ENCODE results near the gene NOSIP.

NOSIP gene

DNA sequence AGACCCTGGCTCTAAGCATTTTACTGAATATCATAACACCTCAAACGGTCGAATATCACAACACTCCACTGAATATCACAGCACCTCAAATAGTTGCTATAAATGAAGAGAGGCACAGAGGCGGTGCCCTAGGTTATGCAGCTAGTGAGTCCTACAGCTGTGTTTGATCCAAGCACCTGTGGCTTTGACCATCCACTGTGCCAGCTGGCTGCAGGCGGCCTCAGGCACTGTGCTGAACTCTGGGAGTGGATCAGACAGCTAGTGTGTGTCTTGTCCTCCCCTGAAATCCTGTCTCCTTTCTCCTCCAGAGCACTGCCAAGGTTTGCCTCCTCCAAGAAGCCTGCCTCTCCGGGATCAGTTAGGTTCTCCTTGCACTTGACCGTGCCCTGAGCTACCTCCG lies 7.3 kb downstream of the NOSIP start:
- no peak overlapping the region for H3K4me2 ChIP-seq
- H3K4me1 ChIP-seq (ENCODE audit: low read depth, poor library complexity, severe bottlenecking) = peaks cover 51% of the 10 kb centered on the region
- no peak overlapping the region for H3K4me3 ChIP-seq (IDR thresholded peaks at IDR 0.05; ENCODE audit: insufficient read depth, low read depth, low read length)
- H4K20me1 ChIP-seq (ENCODE audit: insufficient read depth) = no peaks in the 10 kb centered on the region; the same call in 1 of the 2 replicates
- TF ChIP-seq, protein P1, sequence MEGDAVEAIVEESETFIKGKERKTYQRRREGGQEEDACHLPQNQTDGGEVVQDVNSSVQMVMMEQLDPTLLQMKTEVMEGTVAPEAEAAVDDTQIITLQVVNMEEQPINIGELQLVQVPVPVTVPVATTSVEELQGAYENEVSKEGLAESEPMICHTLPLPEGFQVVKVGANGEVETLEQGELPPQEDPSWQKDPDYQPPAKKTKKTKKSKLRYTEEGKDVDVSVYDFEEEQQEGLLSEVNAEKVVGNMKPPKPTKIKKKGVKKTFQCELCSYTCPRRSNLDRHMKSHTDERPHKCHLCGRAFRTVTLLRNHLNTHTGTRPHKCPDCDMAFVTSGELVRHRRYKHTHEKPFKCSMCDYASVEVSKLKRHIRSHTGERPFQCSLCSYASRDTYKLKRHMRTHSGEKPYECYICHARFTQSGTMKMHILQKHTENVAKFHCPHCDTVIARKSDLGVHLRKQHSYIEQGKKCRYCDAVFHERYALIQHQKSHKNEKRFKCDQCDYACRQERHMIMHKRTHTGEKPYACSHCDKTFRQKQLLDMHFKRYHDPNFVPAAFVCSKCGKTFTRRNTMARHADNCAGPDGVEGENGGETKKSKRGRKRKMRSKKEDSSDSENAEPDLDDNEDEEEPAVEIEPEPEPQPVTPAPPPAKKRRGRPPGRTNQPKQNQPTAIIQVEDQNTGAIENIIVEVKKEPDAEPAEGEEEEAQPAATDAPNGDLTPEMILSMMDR (conservative IDR thresholded peaks at IDR 0.05; ENCODE audit: low read depth, low read length) = no peak
- no peak overlapping the region for H3K9ac ChIP-seq
- peaks cover 38% of the 10 kb centered on the region for H3K79me2 ChIP-seq (ENCODE audit: insufficient read depth, low read depth)
- H3K27ac ChIP-seq = no peak overlapping the region
- no peak overlapping the region for H2AFZ ChIP-seq (ENCODE audit: low read depth)
- H3K36me3 ChIP-seq (ENCODE audit: insufficient read depth) = no peaks in the 10 kb centered on the region
- H3K27me3 ChIP-seq (ENCODE audit: insufficient read depth, low read depth) = no peaks in the 10 kb centered on the region

DNA sequence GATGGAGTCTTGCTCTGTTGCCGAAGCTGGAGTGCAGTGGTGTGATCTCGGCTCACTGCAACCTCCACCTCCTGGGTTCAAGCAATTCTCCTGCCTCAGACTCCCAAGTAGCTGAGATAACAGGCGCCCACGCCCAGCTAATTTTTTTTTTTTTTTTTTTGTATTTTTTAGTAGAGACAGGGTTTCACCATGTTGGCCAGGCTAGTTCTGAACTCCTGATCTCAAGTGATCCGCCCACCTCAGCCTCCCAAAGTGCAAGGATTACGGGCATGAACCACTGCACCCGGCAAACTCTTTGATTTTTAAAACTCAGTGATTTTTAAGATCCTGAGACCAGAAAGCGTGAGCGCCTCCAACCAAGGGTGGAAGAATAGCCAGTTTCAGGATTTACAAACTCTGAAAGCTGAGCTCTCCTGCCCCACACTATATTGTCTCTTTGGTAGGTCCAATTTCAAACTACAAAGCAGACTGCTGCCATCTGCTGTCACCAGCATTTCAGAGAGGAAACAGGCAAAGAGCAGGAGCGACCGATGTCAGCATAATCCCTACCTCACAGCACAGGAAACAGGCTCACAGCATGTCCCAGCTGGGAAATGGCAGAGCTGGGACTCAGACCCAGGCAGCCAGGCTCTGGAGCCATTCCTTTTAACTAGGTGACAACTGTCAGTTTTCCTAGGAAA lies 9.2 kb downstream of the NOSIP start:
- Histone ChIP-seq H3K4me1 (ENCODE audit: low read depth, poor library complexity, severe bottlenecking) (peaks cover 70% of the 10 kb centered on the region), H3K79me2 (ENCODE audit: insufficient read depth, low read depth) (peaks cover 27% of the 10 kb centered on the region), H3K36me3 (ENCODE audit: insufficient read depth) (no peaks in the 10 kb centered on the region), H4K20me1 (ENCODE audit: insufficient read depth) (no peaks in the 10 kb centered on the region), H3K27me3 (ENCODE audit: insufficient read depth, low read depth) (no peaks in the 10 kb centered on the region), H3K4me3 (IDR thresholded peaks at IDR 0.05; ENCODE audit: insufficient read depth, low read depth, low read length) (no peak overlapping the region), H3K4me2 (peak overlapping the region; percentile 87), H2AFZ (ENCODE audit: low read depth) (no peak overlapping the region), H3K9ac (peak overlapping the region; percentile 30; the same call in 1 of the 2 replicates), H3K27ac (peak overlapping the region; percentile 46)
- TF ChIP-seq, protein P1 (conservative IDR thresholded peaks at IDR 0.05; ENCODE audit: low read depth, low read length) = peak; percentile 62; the same call in 1 of the 2 replicates

DNA sequence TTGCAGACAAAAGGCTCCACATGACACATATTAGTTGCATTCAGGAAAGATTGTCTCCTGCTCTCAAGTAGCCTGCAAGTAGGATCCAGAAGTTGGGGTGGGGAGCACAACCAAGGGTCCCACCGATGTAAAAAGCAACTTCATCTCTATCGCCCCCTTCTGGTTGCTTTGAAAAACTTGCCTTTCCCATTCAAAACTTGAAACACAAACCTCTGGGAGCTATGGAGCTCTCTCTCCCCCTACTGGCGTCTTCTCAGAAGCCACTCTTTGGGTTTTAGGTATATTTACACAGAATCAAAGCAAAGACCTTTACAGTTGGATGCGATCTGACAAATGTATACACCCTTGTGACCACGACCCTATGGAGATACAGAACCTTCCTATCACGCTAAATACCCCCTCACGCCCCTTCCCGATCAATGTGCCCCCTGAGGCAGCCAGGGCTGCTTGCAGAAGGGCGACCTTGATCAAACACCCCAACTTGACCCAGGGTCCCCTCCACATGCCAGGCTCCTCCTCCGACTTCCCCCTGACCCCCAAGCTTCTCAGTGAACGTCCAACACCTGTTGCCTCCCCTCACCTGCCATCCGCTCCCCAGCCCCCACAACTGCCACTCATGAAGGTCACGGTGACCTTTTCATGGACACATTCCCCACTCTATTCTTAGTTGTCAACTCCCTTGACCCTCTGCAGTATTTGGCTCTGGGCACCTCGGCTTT lies 10.1 kb downstream of the NOSIP start:
- Histone ChIP-seq H3K27ac (peak overlapping the region; percentile 90), H3K9ac (peak overlapping the region; percentile 30; the same call in 1 of the 2 replicates), H3K27me3 (ENCODE audit: insufficient read depth, low read depth) (no peaks in the 10 kb centered on the region), H3K36me3 (ENCODE audit: insufficient read depth) (no peaks in the 10 kb centered on the region), H2AFZ (ENCODE audit: low read depth) (no peak overlapping the region), H3K79me2 (ENCODE audit: insufficient read depth, low read depth) (peaks cover 25% of the 10 kb centered on the region), H3K4me1 (ENCODE audit: low read depth, poor library complexity, severe bottlenecking) (peaks cover 78% of the 10 kb centered on the region), H4K20me1 (ENCODE audit: insufficient read depth) (no peaks in the 10 kb centered on the region), H3K4me2 (peak overlapping the region; percentile 87), H3K4me3 (IDR thresholded peaks at IDR 0.05; ENCODE audit: insufficient read depth, low read depth, low read length) (no peak overlapping the region)
- TF ChIP-seq, protein P1 (conservative IDR thresholded peaks at IDR 0.05; ENCODE audit: low read depth, low read length) = peak; percentile 99

DNA sequence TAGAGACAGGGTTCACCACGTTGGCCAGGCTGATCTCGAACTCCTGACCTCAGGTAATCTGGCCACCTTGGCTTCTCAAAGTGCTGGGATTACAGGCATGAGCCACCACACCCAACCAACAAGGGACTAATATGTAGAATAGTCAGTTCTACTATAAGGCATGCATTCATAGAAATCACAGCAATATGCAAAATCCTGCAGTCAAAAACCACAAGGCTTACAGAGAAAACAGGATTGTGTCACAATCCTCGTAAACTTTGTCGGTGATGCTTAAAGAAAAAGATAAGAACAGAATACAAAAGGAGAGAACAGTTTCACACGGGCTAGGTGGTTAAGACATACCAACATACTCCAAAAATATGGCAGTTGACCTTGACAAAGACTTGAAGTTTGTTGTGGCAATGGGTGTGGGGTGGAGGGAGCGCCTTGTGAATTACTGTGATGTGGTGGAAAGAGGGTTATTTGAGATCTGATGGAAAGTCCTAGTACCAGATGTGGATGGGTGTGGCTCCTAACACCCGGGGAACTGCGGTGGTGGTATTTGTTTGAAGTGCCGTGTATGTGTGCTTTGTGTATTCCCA lies 12.4 kb downstream of the NOSIP start:
- Histone ChIP-seq H3K27me3 (ENCODE audit: insufficient read depth, low read depth) (no peaks in the 10 kb centered on the region), H3K36me3 (ENCODE audit: insufficient read depth) (no peaks in the 10 kb centered on the region), H3K27ac (peak overlapping the region; percentile 90), H3K9ac (peak overlapping the region; percentile 45), H3K4me2 (peak overlapping the region; percentile 74), H4K20me1 (ENCODE audit: insufficient read depth) (no peaks in the 10 kb centered on the region), H3K79me2 (ENCODE audit: insufficient read depth, low read depth) (peaks cover 45% of the 10 kb centered on the region), H2AFZ (ENCODE audit: low read depth) (no peak overlapping the region), H3K4me1 (ENCODE audit: low read depth, poor library complexity, severe bottlenecking) (peaks cover 91% of the 10 kb centered on the region), H3K4me3 (IDR thresholded peaks at IDR 0.05; ENCODE audit: insufficient read depth, low read depth, low read length) (no peak overlapping the region)
- TF ChIP-seq, protein P1 (conservative IDR thresholded peaks at IDR 0.05; ENCODE audit: low read depth, low read length) = no peak

Measured in KMS-11 (cell line).